Measurements from ENCODE around the gene PHACTR1. TPM values are rescaled to one million over a fixed set of nuclear protein-coding genes. Genes with fewer than 3 reads are reported as not detected.

PHACTR1 gene
- total RNA-seq, 1 experiment from 2014 or later = 0.05 TPM

DNA sequence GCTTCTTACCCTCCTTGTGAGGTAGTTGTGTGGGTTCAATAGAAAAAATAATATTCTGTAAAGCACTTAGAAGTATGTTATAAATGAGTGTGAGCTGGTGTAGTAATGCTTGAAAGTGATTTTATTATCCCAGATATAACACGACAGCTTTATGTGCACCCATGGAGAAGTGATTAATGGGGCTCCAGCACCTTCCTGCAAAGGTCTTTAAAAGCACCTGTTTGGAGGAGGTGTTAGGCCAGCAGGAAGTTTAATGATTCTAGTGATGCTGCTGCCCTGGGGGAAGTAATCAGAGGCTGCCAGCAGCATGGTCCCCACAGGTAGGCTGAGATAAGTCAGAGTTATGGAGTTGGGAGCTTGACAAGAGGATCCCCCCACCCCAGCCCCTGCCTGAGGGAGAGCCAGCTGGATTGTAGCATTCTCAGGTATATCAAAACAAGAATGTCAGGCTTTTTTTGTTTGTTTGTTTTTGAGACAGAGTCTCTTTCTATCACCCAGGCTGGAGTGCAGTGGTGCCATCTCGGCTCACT is 166.3 kb downstream of the PHACTR1 start:
- BruUV-seq (replicated peaks) = no TSS peak
- DNase-seq (ENCODE audit: low read depth, low spot score) (no peak), ATAC-seq (no peak)
- H3K9me3 ChIP-seq (ENCODE audit: control insufficient read depth, insufficient read depth, low read depth, low read length) = no peaks in the 10 kb centered on the region
- ChIA-PET POLR2A (no interaction called here), CTCF (no interaction called here)
- no peak overlapping the region for H3K4me3 ChIP-seq (ENCODE audit: low read depth in 2 of 2, low read length in 2 of 2)
- in situ Hi-C loops (cut with HindIII; ENCODE audit: low pct_unique_long_range_greater_than_20kb, low sequenced_read_pairs) = no loop called here
- no peaks in the 10 kb centered on the region; the same call in 1 of the 2 replicates for H3K36me3 ChIP-seq (ENCODE audit: control insufficient read depth, insufficient read depth, low read length)
- no peak overlapping the region for H3K27ac ChIP-seq (ENCODE audit: low read length)
- TF ChIP-seq SIN3A (IDR thresholded peaks at IDR 0.05; ENCODE audit: borderline replicate concordance, insufficient read depth, low read depth, low read length) (no peak), POLR2AphosphoS5 (IDR thresholded peaks at IDR 0.05; ENCODE audit: low read depth, low read length) (no peak), TCF7L2 (IDR thresholded peaks at IDR 0.05; ENCODE audit: low read depth, low read length) (no peak)
- TF ChIP-seq, protein P1, sequence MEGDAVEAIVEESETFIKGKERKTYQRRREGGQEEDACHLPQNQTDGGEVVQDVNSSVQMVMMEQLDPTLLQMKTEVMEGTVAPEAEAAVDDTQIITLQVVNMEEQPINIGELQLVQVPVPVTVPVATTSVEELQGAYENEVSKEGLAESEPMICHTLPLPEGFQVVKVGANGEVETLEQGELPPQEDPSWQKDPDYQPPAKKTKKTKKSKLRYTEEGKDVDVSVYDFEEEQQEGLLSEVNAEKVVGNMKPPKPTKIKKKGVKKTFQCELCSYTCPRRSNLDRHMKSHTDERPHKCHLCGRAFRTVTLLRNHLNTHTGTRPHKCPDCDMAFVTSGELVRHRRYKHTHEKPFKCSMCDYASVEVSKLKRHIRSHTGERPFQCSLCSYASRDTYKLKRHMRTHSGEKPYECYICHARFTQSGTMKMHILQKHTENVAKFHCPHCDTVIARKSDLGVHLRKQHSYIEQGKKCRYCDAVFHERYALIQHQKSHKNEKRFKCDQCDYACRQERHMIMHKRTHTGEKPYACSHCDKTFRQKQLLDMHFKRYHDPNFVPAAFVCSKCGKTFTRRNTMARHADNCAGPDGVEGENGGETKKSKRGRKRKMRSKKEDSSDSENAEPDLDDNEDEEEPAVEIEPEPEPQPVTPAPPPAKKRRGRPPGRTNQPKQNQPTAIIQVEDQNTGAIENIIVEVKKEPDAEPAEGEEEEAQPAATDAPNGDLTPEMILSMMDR (IDR thresholded peaks at IDR 0.05) = no peak
- TF ChIP-seq, protein P2, sequence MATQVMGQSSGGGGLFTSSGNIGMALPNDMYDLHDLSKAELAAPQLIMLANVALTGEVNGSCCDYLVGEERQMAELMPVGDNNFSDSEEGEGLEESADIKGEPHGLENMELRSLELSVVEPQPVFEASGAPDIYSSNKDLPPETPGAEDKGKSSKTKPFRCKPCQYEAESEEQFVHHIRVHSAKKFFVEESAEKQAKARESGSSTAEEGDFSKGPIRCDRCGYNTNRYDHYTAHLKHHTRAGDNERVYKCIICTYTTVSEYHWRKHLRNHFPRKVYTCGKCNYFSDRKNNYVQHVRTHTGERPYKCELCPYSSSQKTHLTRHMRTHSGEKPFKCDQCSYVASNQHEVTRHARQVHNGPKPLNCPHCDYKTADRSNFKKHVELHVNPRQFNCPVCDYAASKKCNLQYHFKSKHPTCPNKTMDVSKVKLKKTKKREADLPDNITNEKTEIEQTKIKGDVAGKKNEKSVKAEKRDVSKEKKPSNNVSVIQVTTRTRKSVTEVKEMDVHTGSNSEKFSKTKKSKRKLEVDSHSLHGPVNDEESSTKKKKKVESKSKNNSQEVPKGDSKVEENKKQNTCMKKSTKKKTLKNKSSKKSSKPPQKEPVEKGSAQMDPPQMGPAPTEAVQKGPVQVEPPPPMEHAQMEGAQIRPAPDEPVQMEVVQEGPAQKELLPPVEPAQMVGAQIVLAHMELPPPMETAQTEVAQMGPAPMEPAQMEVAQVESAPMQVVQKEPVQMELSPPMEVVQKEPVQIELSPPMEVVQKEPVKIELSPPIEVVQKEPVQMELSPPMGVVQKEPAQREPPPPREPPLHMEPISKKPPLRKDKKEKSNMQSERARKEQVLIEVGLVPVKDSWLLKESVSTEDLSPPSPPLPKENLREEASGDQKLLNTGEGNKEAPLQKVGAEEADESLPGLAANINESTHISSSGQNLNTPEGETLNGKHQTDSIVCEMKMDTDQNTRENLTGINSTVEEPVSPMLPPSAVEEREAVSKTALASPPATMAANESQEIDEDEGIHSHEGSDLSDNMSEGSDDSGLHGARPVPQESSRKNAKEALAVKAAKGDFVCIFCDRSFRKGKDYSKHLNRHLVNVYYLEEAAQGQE (IDR thresholded peaks at IDR 0.05; ENCODE audit: insufficient read depth in 1 of 2, low read depth in 2 of 2, low read length in 1 of 2) = no peak
- no peaks in the 10 kb centered on the region for H3K4me1 ChIP-seq (ENCODE audit: control insufficient read depth, insufficient read depth, low read length)
- intact Hi-C loops (cut with micrococcal nuclease; ENCODE audit: unreplicated experiment) = no loop called here
- H3K27me3 ChIP-seq (ENCODE audit: control insufficient read depth, insufficient read depth, low read length) = no peaks in the 10 kb centered on the region

DNA sequence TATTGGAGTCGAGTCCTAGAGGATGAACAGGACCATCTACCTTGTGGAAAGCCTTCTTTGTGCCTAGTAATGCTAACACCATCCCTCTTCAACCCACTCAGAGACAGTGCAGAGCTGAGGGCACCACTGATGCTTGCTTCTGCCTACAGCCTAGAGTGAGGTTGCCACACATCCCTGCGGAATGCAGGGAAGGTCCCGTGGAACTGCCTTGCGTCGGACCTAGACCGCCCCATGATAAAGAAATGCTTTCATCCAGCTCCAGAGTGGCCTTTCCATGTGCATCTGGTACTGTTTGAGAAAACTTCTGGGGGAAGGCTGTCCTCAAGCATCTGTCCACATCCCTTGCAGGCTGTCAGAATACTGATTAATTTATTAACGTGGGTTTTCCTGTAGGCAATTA is 168.4 kb downstream of the PHACTR1 start:
- H3K4me3 ChIP-seq (ENCODE audit: low read depth in 2 of 2, low read length in 2 of 2) = no peak overlapping the region
- ATAC-seq (no peak), DNase-seq (ENCODE audit: low read depth, low spot score) (no peak)
- POLR2A ChIA-PET = no interaction called here
- BruUV-seq (replicated peaks) = no TSS peak
- no peaks in the 10 kb centered on the region for H3K4me1 ChIP-seq (ENCODE audit: control insufficient read depth, insufficient read depth, low read length)
- in situ Hi-C loops (cut with HindIII; ENCODE audit: low pct_unique_long_range_greater_than_20kb, low sequenced_read_pairs) (no loop called here), intact Hi-C loops (cut with micrococcal nuclease; ENCODE audit: unreplicated experiment) (no loop called here)
- H3K27ac ChIP-seq (ENCODE audit: low read length) = no peak overlapping the region
- TF ChIP-seq, protein P2 (IDR thresholded peaks at IDR 0.05; ENCODE audit: insufficient read depth in 1 of 2, low read depth in 2 of 2, low read length in 1 of 2) = no peak
- TF ChIP-seq SIN3A (IDR thresholded peaks at IDR 0.05; ENCODE audit: borderline replicate concordance, insufficient read depth, low read depth, low read length) (no peak), TCF7L2 (IDR thresholded peaks at IDR 0.05; ENCODE audit: low read depth, low read length) (no peak), POLR2AphosphoS5 (IDR thresholded peaks at IDR 0.05; ENCODE audit: low read depth, low read length) (no peak)
- TF ChIP-seq, protein P1 (IDR thresholded peaks at IDR 0.05) = no peak
- no peaks in the 10 kb centered on the region; the same call in 1 of the 2 replicates for H3K36me3 ChIP-seq (ENCODE audit: control insufficient read depth, insufficient read depth, low read length)
- CTCF ChIA-PET = no interaction called here
- no peaks in the 10 kb centered on the region for H3K27me3 ChIP-seq (ENCODE audit: control insufficient read depth, insufficient read depth, low read length)
- H3K9me3 ChIP-seq (ENCODE audit: control insufficient read depth, insufficient read depth, low read depth, low read length) = no peaks in the 10 kb centered on the region
